C4-2B (cell line): ENCODE results near the gene C19orf85.

Experiments used
- H3K27ac ChIP-seq: fragments of 450-650 bp; 2 replicates; pipeline ENCODE4 v1.5.1; 2017
- CTCF ChIP-seq: fragments of 450-650 bp; conservative IDR thresholded peaks from 2 replicates; pipeline ENCODE4 v1.5.1; 2017; ENCODE audit warnings: mild to moderate bottlenecking
- ZFX ChIP-seq: fragments of 450-650 bp; IDR thresholded peaks from 2 replicates; pipeline ENCODE4 v1.6.1; 2017

Gene C19orf85

DNA sequence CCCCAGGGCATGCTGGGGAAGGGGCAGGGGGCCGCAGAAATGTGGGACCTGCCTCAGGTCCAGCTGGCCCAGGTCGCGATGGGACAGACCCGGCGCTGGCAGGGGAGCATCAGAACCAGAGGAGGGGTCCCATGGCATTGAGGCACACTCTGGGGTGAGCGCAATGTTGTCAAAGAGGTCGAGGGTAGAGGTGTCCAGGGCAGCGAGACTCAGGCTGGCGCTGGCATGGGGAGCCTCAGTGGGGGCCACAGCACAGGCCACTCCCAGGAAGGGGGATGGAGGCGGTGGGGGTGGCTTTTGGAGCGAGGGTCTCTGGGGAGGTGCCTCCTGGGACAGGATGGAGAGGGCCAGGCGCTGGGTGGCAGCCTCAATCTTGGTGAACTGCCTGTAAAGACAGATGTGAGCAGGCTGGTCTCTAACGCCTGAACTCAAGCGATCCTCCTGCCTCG, 944 bp downstream of the C19orf85 start:
- no peak overlapping the region for H3K27ac ChIP-seq
- no peak for TF ChIP-seq CTCF

- TF ChIP-seq CTCF (no peak), ZFX (no peak)
- peak overlapping the region; percentile 96; the same call in 1 of the 2 replicates for H3K27ac ChIP-seq
These were observed 1.8 kb downstream of the C19orf85 start for GRCh38 chr19:55462722-55463121.

- TF ChIP-seq ZFX (no peak), CTCF (no peak)
- peak overlapping the region; percentile 96 for H3K27ac ChIP-seq
These were observed 2.5 kb downstream of the C19orf85 start for GRCh38 chr19:55461974-55462626.

- TF ChIP-seq ZFX, result peak; percentile 57; the same call in 1 of the 2 replicates
- no peak for TF ChIP-seq CTCF
- peak within 1 kb of the TSS; percentile 96 for H3K27ac ChIP-seq
These were observed 3.1 kb downstream of the C19orf85 start, which contains the start of gene ISOC2 for GRCh38 chr19:55461259-55461973. ISOC2 (minus strand) TSS chr19:55461642; CDS start chr19:55456486, 5,156 bp downstream.

DNA sequence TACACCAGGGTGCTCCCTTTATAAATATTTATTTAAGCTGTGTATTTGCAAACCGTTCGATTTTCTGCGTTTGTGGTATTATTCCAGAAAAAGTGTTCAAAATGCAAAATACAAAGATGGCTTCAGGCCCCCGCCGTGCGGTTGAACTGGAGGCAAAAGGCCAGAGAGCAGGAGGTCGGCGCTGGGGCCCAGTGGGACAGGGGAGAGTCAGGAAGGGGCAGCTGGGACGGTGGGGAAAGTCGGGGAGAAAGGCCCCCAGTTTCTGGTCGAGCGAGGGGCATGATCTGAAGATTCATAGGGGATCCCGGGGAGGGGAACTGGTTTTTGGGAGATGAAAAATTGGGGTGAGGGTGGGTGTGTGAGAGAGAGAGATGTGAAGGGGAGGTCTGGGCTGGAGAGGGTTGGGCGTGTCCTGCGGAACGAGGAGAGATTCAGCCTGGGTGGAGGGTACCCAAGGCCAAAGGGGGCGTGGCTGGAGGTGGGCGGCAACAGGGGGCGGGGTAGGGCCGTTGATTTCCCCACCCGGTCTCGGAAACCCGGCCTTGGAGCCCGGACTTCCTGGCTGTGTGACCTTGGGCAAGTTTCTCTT, 3.8 kb downstream of the C19orf85 start:
- H3K27ac ChIP-seq, result peak overlapping the region; percentile 96

DNA sequence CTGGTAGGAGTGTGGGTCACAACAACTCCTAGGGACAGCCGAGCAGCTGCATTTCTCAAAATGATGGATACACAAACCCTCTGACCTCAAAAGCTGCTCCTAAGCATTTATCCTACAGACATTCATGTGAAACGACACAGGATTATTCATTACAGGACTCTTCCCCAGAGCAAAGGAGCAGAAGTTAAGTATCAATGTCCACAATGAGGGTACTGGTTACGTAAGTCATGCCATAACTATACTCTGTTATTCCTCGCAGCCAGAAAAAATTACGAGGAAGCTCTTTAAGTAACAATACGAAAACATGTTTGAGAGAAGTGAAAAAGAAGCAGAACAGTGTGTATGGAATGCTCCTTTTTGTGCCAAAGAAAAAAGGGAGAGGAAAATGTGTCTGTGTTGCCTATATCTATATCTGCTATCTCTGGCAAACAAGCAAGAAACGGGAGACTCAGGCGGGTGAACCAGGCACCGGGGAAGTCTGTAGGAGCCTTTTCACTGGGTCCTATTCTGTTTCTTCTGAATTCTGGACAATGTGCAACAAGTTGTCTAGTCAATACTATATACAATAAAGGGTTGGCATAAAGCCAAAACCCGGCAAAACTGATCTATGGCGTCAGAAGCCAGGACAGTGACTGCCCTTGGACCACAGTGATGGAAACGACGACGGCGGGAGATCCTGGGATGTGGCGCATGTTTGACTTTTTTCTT, 4.4 kb downstream of the C19orf85 start:
- H3K27ac ChIP-seq, result peak overlapping the region; percentile 96
- TF ChIP-seq CTCF, result no peak
- no peak for TF ChIP-seq ZFX

More for the DNA sequence above, 3.8 kb downstream of the C19orf85 start:
- TF ChIP-seq ZFX (no peak), CTCF (no peak)
